HCT116 (cell line): ENCODE results near the gene ZNF335. TPM values are rescaled to one million over a fixed set of nuclear protein-coding genes. Genes with fewer than 3 reads are reported as not detected.

Experiments used
- ATAC-seq: fragments of 200-7000 bp; cut with Tn5 transposase; 2 replicates; pipeline ENCODE4 v1.9.1; 2020; ENCODE audit warnings: mild to moderate bottlenecking, moderate library complexity
- BruUV-seq: library from RNA; stranded (reverse); fragments of 400-500 nt; replicated peaks from 2 replicates; lab custom pipeline; 2021; lab: Mats Ljungman, UMichigan
- CTCF ChIA-PET: fragments of 300-600 bp; sonication (Branson Sonifier 250); formaldehyde crosslinking; loops from one replicate; lab custom pipeline; 2021; ENCODE audit warnings: antibody characterized with exemption; lab: Charles Lee
- POLR2A ChIA-PET: fragments of 300-600, 350-600 bp; sonication (Branson Sonifier 250); formaldehyde crosslinking; loops from one replicate; lab custom pipeline; 2021; ENCODE audit warnings: antibody characterized with exemption; lab: Charles Lee
- RAD21 ChIA-PET, 2 experiments: fragments of 300-600 bp; sonication (Branson Sonifier 250); formaldehyde crosslinking; loops; one replicate each; lab custom pipeline; 2023; ENCODE audit warnings: low total read pairs in 2 of 2; ENCODE audit not compliant: uncharacterized antibody in 2 of 2, unreplicated experiment in 2 of 2, low non-redundant PET in 1 of 2; lab: Charles Lee
- DNase-seq: peaks from one replicate; pipeline ENCODE4 v3.0.0-alpha.2; 2010; ENCODE audit warnings: low read depth, low spot score
- H2AFZ ChIP-seq: fragments of 200-600 bp; shearing (Covaris generic), sonication (generic); 2 replicates; pipeline ENCODE4 v1.6.1; 2017; ENCODE audit warnings: low read depth, mixed run types, mixed read lengths, antibody characterized with exemption, low read length; ENCODE audit not compliant: poor library complexity, severe bottlenecking
- H3K27ac ChIP-seq: 2 replicates; pipeline ENCODE4 v1.5.1; 2012; ENCODE audit warnings: low read depth, low read length
- H3K27me3 ChIP-seq: fragments of 200-600 bp; sonication (generic); 2 replicates; pipeline ENCODE4 v1.6.1; 2016; ENCODE audit warnings: mixed run types, low read length, mixed read lengths; ENCODE audit not compliant: insufficient read depth
- H3K36me3 ChIP-seq, 2 experiments: fragments of 200-500 bp in 1 of 2; fragments of 200-600 bp in 1 of 2; sonication (Bioruptor generic) in 1 of 2; sonication (generic) in 1 of 2; 2 replicates each; pipeline versions ENCODE4 v1.5.1 to v1.6.1; 2014 to 2016; ENCODE audit warnings: low read length in 2 of 2, inconsistent platforms in 1 of 2, mixed read lengths in 1 of 2, mixed run types in 1 of 2; ENCODE audit not compliant: insufficient read depth in 2 of 2, control insufficient read depth in 1 of 2
- H3K4me1 ChIP-seq, 2 experiments: fragments of 200-600 bp in 1 of 2; sonication (generic) in 1 of 2; 2 replicates each; pipeline versions ENCODE4 v1.5.1 to v1.6.1; 2012 to 2017; ENCODE audit warnings: low read length in 2 of 2, inconsistent platforms in 1 of 2, mild to moderate bottlenecking in 1 of 2, mixed read lengths in 1 of 2, mixed run types in 1 of 2, moderate library complexity in 1 of 2; ENCODE audit not compliant: insufficient read depth in 2 of 2, control insufficient read depth in 1 of 2
- H3K4me2 ChIP-seq: fragments of 200-600 bp; sonication (generic); 2 replicates; pipeline ENCODE4 v1.6.1; 2017; ENCODE audit warnings: mixed run types, low read length, mixed read lengths
- H3K4me3 ChIP-seq, 2 experiments: fragments of 200-600 bp in 1 of 2; sonication (generic) in 1 of 2; replicated peaks in 1 of 2; 2 replicates each; pipeline ENCODE4 v1.5.1; 2011 to 2016; ENCODE audit warnings: low read length in 2 of 2, control low read depth in 1 of 2, low read depth in 1 of 2, mild to moderate bottlenecking in 1 of 2, mixed read lengths in 1 of 2, mixed run types in 1 of 2
- H3K79me2 ChIP-seq: fragments of 200-600 bp; sonication (generic); 2 replicates; pipeline ENCODE4 v1.6.1; 2017; ENCODE audit warnings: mild to moderate bottlenecking, mixed run types, low read length, moderate library complexity, mixed read lengths; ENCODE audit not compliant: insufficient read depth
- H3K9ac ChIP-seq: fragments of 200-600 bp; sonication (generic); 2 replicates; pipeline ENCODE4 v1.6.1; 2016; ENCODE audit warnings: low read length, mixed read lengths
- H3K9me2 ChIP-seq: fragments of 200-600 bp; sonication (generic), shearing (Covaris generic); 2 replicates; pipeline ENCODE4 v1.6.1; 2017; ENCODE audit warnings: mixed run types, mild to moderate bottlenecking, moderate library complexity; ENCODE audit not compliant: insufficient read depth
- H3K9me3 ChIP-seq, 2 experiments: fragments of 200-500 bp in 1 of 2; fragments of 200-600 bp in 1 of 2; sonication (Bioruptor generic) in 1 of 2; sonication (generic) in 1 of 2; 2 replicates each; pipeline ENCODE4 v1.6.1; 2014 to 2017; ENCODE audit warnings: low read length in 2 of 2, mixed read lengths in 2 of 2, inconsistent platforms in 1 of 2, low read depth in 1 of 2, mild to moderate bottlenecking in 1 of 2, mixed run types in 1 of 2, moderate library complexity in 1 of 2; ENCODE audit not compliant: control insufficient read depth in 1 of 2, insufficient read depth in 1 of 2
- H4K20me1 ChIP-seq: fragments of 200-600 bp; sonication (generic), shearing (Covaris generic); 2 replicates; pipeline ENCODE4 v1.6.1; 2017; ENCODE audit warnings: mixed run types, mild to moderate bottlenecking, moderate library complexity; ENCODE audit not compliant: insufficient read depth
- CBX3 ChIP-seq: IDR thresholded peaks from 2 replicates; pipeline ENCODE4 v1.6.1; 2012; ENCODE audit warnings: low read depth
- CEBPB ChIP-seq: IDR thresholded peaks from 2 replicates; pipeline ENCODE4 v1.6.1; 2012; ENCODE audit warnings: low read depth
- EZH2 ChIP-seq: fragments of 200-600 bp; sonication (generic); IDR thresholded peaks from 2 replicates; pipeline ENCODE4 v1.6.1; 2017; ENCODE audit warnings: antibody characterized with exemption, mixed run types
- EZH2phosphoT487 ChIP-seq: fragments of 200-600 bp; IDR thresholded peaks from 2 replicates; pipeline ENCODE4 v1.6.1; 2018; ENCODE audit warnings: antibody characterized with exemption, borderline replicate concordance
- FOSL1 ChIP-seq: IDR thresholded peaks from 2 replicates; pipeline ENCODE4 v1.6.1; 2012; ENCODE audit warnings: low read depth
- JUND ChIP-seq: IDR thresholded peaks from 2 replicates; pipeline ENCODE4 v1.6.1; 2012
- POLR2A ChIP-seq: IDR thresholded peaks from 2 replicates; pipeline ENCODE4 v1.7.0; 2011; ENCODE audit warnings: borderline replicate concordance; ENCODE audit not compliant: insufficient read depth, insufficient read length; ENCODE audit errors: extremely low read depth
- POLR2AphosphoS5 ChIP-seq: IDR thresholded peaks from 2 replicates; pipeline ENCODE4 v1.6.1; 2011; ENCODE audit warnings: mild to moderate bottlenecking, low read depth, low read length, moderate library complexity
- RAD21 ChIP-seq: IDR thresholded peaks from 2 replicates; pipeline ENCODE4 v1.6.1; 2012; ENCODE audit warnings: low read depth, mild to moderate bottlenecking
- SP1 ChIP-seq: IDR thresholded peaks from 2 replicates; pipeline ENCODE4 v1.6.1; 2012; ENCODE audit warnings: low read depth
- SRF ChIP-seq: IDR thresholded peaks from 2 replicates; pipeline ENCODE4 v1.6.1; 2012; ENCODE audit warnings: low read depth
- YY1 ChIP-seq: IDR thresholded peaks from 2 replicates; pipeline ENCODE4 v1.6.1; 2011; ENCODE audit warnings: low read length, low read depth, moderate library complexity, mild to moderate bottlenecking; ENCODE audit not compliant: insufficient replicate concordance; ENCODE audit errors: extremely low read depth
- ZFX ChIP-seq: fragments of 450-650 bp; IDR thresholded peaks from 2 replicates; pipeline ENCODE4 v1.6.1; 2017
- ZNF274 ChIP-seq: fragments of 200-500 bp; sonication (Bioruptor generic); IDR thresholded peaks from 2 replicates; pipeline ENCODE4 v1.6.1; 2014; ENCODE audit warnings: mild to moderate bottlenecking, low read depth, low read length, inconsistent platforms
- intact Hi-C: fragments of 100-400 bp; cut with micrococcal nuclease; formaldehyde crosslinking; loops from 2 replicates; pipeline ENCODE4 v1.10.0; 2022
- total RNA-seq: library from RNA; stranded (reverse); gene quantifications from one replicate; pipeline ENCODE4 v1.2.1, GENCODE V29; 2021; ENCODE audit not compliant: unreplicated experiment
- TF ChIP-seq, protein P1 (sequence below), 3 experiments: fragments of 200-600 bp in 1 of 3; sonication (generic) in 1 of 3; IDR thresholded peaks in 2 of 3; conservative IDR thresholded peaks in 1 of 3; 2 replicates each; pipeline ENCODE4 v1.5.1; 2012 to 2017; ENCODE audit warnings: low read depth in 2 of 3, low read length in 2 of 3, antibody characterized with exemption in 1 of 3, borderline replicate concordance in 1 of 3, control low read depth in 1 of 3, mild to moderate bottlenecking in 1 of 3, mixed read lengths in 1 of 3, mixed run types in 1 of 3, moderate library complexity in 1 of 3; ENCODE audit not compliant: insufficient read depth in 1 of 3
- TF ChIP-seq, protein P2 (sequence below): IDR thresholded peaks from 2 replicates; pipeline ENCODE4 v1.6.1; 2012; ENCODE audit warnings: low read depth
- TF ChIP-seq, protein P3 (sequence below): IDR thresholded peaks from 2 replicates; pipeline ENCODE4 v1.6.1; 2011; ENCODE audit warnings: mild to moderate bottlenecking, low read length, moderate library complexity; ENCODE audit not compliant: insufficient replicate concordance; ENCODE audit errors: extremely low read depth

ZNF335 gene
- total RNA-seq, 1 experiment from 2014 or later: 20.8 TPM

DNA sequence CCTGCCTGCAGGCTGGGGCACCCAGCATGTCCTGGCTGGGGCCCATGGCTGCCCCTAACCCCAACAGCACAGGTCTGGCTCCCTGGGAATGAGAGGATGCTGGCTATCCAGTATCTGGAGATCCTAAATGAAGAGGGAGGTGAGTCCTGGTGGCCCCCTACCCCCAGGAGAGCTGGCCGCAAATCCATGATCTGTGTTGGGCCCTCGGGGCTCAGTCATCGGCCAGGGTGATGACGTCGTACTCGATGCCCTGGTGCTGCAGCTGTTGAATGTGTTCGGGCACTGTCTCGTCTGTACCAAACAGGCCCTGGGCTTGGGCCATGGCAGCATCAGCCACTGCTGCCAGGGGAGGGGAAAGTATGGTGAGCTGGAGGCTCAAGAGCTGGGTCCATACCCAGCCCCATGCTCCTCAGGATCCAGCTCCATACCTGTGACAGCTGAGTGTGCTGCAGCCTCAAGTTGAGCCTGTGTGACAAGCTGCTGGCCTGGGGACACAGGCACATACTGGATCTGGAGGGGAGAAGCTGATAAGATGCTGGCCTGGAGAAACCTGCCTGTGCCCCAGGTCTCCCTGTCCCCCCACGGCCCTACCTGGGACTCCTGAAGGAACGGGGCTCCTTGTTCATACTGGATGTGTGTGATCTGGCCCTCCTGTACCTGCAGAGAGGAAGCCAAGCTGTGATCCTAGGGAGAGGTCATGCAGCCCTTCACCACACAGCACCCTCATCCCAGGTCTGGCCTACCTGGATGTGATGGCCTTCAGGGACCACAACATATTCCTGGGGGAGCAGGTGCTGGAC is 23.1 kb downstream of the ZNF335 start (continued):
- TF ChIP-seq POLR2A: no peak
- TF ChIP-seq JUND: no peak
- TF ChIP-seq CBX3: no peak
- no peak for TF ChIP-seq SRF
- no peak for TF ChIP-seq FOSL1
- no peak for TF ChIP-seq ZFX
- TF ChIP-seq EZH2phosphoT487: no peak
- no peak for TF ChIP-seq YY1
- no peak for TF ChIP-seq CEBPB
- no peak for TF ChIP-seq RAD21

DNA sequence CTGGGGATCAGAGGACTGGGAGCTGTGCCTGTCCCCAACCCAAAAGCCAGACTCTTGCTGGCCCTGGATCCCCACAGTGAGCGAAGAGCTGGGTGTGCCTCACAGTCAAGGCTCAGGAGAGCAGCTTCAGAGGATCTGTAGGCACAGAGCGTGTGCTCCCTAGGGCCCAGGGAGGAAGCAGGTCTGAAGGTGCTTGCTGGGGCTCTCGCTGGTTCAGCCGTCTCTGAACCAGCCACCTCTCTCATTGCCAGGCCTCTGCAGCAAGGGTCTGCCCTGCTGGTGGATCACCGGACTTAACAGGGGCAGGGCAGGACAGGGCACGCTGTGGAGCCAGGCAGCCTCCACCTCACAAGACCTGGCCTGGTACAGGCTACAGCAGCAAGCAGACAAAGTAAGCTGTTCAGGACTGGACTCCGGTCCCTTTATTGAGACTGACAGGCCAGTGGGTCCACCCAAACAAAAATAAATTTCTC is 23.7 kb downstream of the ZNF335 start:
- Histone ChIP-seq H3K4me2 (no peak overlapping the region), H4K20me1 (no peaks in the 10 kb centered on the region), H3K79me2 (no peaks in the 10 kb centered on the region), H3K9me3 (no peaks in the 10 kb centered on the region), H3K9me2 (no peaks in the 10 kb centered on the region), H3K9ac (no peak overlapping the region), H3K4me1 (peaks cover 0 to 4% of the 10 kb centered on the region in 2 experiments; a peak in 1 of 4 replicates), H2AFZ (no peak overlapping the region), H3K36me3 (peaks cover 23 to 36% of the 10 kb centered on the region in 2 experiments; a peak in 3 of 4 replicates), H3K4me3 (no peak overlapping the region), H3K27ac (no peak overlapping the region; the same call in 1 of the 2 replicates), H3K27me3 (no peaks in the 10 kb centered on the region)
- intact Hi-C loops: no loop called here
- no peak for ATAC-seq
- no peak for DNase-seq
- POLR2A ChIA-PET: interaction anchor here (0.9 to 1.7 kb wide), 2 partner anchors 10 to 14 kb away, joined by 3 to 8 read pairs; partner anchors contain the start of gene PCIF1
- CTCF ChIA-PET: no interaction called here
- RAD21 ChIA-PET: no interaction called here
- BruUV-seq: no TSS peak
- TF ChIP-seq ZNF274 (no peak), EZH2 (no peak), ZFX (no peak), FOSL1 (no peak), CEBPB (no peak), POLR2A (no peak), SP1 (no peak), EZH2phosphoT487 (no peak), POLR2AphosphoS5 (no peak), JUND (no peak), CBX3 (no peak)
- TF ChIP-seq, protein P1, sequence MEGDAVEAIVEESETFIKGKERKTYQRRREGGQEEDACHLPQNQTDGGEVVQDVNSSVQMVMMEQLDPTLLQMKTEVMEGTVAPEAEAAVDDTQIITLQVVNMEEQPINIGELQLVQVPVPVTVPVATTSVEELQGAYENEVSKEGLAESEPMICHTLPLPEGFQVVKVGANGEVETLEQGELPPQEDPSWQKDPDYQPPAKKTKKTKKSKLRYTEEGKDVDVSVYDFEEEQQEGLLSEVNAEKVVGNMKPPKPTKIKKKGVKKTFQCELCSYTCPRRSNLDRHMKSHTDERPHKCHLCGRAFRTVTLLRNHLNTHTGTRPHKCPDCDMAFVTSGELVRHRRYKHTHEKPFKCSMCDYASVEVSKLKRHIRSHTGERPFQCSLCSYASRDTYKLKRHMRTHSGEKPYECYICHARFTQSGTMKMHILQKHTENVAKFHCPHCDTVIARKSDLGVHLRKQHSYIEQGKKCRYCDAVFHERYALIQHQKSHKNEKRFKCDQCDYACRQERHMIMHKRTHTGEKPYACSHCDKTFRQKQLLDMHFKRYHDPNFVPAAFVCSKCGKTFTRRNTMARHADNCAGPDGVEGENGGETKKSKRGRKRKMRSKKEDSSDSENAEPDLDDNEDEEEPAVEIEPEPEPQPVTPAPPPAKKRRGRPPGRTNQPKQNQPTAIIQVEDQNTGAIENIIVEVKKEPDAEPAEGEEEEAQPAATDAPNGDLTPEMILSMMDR (IDR thresholded peaks at IDR 0.05 in 2 of 3, conservative IDR thresholded peaks at IDR 0.05 in 1 of 3; ENCODE audit: borderline replicate concordance in 1 of 3, insufficient read depth in 1 of 3, low read depth in 2 of 3, low read length in 2 of 3): no peak
- TF ChIP-seq, protein P2, sequence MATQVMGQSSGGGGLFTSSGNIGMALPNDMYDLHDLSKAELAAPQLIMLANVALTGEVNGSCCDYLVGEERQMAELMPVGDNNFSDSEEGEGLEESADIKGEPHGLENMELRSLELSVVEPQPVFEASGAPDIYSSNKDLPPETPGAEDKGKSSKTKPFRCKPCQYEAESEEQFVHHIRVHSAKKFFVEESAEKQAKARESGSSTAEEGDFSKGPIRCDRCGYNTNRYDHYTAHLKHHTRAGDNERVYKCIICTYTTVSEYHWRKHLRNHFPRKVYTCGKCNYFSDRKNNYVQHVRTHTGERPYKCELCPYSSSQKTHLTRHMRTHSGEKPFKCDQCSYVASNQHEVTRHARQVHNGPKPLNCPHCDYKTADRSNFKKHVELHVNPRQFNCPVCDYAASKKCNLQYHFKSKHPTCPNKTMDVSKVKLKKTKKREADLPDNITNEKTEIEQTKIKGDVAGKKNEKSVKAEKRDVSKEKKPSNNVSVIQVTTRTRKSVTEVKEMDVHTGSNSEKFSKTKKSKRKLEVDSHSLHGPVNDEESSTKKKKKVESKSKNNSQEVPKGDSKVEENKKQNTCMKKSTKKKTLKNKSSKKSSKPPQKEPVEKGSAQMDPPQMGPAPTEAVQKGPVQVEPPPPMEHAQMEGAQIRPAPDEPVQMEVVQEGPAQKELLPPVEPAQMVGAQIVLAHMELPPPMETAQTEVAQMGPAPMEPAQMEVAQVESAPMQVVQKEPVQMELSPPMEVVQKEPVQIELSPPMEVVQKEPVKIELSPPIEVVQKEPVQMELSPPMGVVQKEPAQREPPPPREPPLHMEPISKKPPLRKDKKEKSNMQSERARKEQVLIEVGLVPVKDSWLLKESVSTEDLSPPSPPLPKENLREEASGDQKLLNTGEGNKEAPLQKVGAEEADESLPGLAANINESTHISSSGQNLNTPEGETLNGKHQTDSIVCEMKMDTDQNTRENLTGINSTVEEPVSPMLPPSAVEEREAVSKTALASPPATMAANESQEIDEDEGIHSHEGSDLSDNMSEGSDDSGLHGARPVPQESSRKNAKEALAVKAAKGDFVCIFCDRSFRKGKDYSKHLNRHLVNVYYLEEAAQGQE: no peak
- TF ChIP-seq, protein P3, sequence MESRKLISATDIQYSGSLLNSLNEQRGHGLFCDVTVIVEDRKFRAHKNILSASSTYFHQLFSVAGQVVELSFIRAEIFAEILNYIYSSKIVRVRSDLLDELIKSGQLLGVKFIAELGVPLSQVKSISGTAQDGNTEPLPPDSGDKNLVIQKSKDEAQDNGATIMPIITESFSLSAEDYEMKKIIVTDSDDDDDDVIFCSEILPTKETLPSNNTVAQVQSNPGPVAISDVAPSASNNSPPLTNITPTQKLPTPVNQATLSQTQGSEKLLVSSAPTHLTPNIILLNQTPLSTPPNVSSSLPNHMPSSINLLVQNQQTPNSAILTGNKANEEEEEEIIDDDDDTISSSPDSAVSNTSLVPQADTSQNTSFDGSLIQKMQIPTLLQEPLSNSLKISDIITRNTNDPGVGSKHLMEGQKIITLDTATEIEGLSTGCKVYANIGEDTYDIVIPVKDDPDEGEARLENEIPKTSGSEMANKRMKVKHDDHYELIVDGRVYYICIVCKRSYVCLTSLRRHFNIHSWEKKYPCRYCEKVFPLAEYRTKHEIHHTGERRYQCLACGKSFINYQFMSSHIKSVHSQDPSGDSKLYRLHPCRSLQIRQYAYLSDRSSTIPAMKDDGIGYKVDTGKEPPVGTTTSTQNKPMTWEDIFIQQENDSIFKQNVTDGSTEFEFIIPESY: no peak
